Effector memory CD4-positive, alpha-beta T cell (primary cell): ENCODE data around the gene BTBD9.

Experiments used
- DNase-seq, 3 donors: peaks; one replicate each; pipeline ENCODE4 v3.0.0-alpha.2; 2020
- H3K27ac ChIP-seq: 2 replicates; pipeline ENCODE4 v1.7.0; 2013; ENCODE audit warnings: mild to moderate bottlenecking, low read length, moderate library complexity; ENCODE audit not compliant: insufficient read depth, poor library complexity, severe bottlenecking
- H3K27me3 ChIP-seq: replicated peaks from 2 replicates; pipeline ENCODE4 v1.7.0; 2013; ENCODE audit warnings: mild to moderate bottlenecking, low read length; ENCODE audit not compliant: insufficient read depth, control insufficient read depth, poor library complexity, severe bottlenecking
- H3K36me3 ChIP-seq: 2 replicates; pipeline ENCODE4 v1.7.0; 2013; ENCODE audit warnings: mild to moderate bottlenecking, low read length, moderate library complexity; ENCODE audit not compliant: control insufficient read depth, insufficient read depth
- H3K4me1 ChIP-seq: 2 replicates; pipeline ENCODE4 v1.7.0; 2013; ENCODE audit warnings: low read length, mild to moderate bottlenecking; ENCODE audit not compliant: control insufficient read depth, insufficient read depth, poor library complexity, severe bottlenecking
- H3K4me3 ChIP-seq: 2 replicates; pipeline ENCODE4 v1.7.0; 2013; ENCODE audit warnings: low read length, low read depth, mild to moderate bottlenecking; ENCODE audit not compliant: insufficient read depth, poor library complexity, severe bottlenecking
- H3K9me3 ChIP-seq: 2 replicates; pipeline ENCODE4 v1.7.0; 2013; ENCODE audit warnings: mild to moderate bottlenecking, low read length, moderate library complexity; ENCODE audit not compliant: control insufficient read depth

The BTBD9 gene

DNA sequence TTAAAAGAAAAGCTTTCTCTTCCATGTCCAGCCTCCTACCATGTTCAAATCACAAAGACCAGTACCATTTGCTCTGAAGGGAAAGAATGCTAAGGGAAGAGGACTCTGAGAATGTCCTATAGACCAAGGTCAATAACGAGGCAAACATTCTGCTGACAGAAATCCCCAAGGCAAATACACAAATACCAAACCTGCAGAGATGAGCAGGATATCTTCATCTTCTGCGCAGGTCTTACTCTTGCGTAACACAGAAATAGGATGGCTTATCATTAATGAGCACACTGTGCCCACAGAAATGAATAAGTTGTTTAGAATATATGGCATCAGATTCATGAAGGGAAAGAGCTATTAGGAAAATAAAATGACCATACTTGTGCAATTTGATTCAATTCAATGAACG, 137.3 kb downstream of the BTBD9 start:
- no peaks in the 10 kb centered on the region for H3K9me3 ChIP-seq
- H3K27ac ChIP-seq: no peak overlapping the region
- H3K4me3 ChIP-seq: no peak overlapping the region
- no peaks in the 10 kb centered on the region for H3K27me3 ChIP-seq
- DNase-seq: no peak
- H3K36me3 ChIP-seq: no peaks in the 10 kb centered on the region
- no peaks in the 10 kb centered on the region for H3K4me1 ChIP-seq

DNA sequence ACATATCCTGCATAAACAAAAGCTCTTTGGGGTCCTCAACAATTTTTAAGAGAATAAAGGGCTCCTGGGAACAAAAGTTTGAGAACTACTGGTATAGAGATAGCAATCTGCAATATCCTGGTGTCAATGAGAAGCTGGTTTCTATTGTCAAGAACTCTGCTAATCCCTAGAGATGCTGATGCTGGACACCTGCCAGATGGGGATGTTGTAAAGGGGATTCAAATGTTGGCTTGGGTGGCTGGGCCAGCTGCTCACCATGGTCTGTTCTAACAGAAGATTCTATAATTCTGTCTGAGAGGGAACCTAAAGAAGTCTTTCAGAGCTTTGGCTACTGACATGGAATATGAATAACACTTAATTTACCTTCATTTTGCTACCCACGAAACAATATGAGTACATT, 137.8 kb downstream of the BTBD9 start:
- H3K27me3 ChIP-seq: no peaks in the 10 kb centered on the region
- no peak overlapping the region for H3K4me3 ChIP-seq
- DNase-seq: no peak
- H3K36me3 ChIP-seq: no peaks in the 10 kb centered on the region
- no peak overlapping the region for H3K27ac ChIP-seq
- H3K4me1 ChIP-seq: no peaks in the 10 kb centered on the region
- H3K9me3 ChIP-seq: no peaks in the 10 kb centered on the region

DNA sequence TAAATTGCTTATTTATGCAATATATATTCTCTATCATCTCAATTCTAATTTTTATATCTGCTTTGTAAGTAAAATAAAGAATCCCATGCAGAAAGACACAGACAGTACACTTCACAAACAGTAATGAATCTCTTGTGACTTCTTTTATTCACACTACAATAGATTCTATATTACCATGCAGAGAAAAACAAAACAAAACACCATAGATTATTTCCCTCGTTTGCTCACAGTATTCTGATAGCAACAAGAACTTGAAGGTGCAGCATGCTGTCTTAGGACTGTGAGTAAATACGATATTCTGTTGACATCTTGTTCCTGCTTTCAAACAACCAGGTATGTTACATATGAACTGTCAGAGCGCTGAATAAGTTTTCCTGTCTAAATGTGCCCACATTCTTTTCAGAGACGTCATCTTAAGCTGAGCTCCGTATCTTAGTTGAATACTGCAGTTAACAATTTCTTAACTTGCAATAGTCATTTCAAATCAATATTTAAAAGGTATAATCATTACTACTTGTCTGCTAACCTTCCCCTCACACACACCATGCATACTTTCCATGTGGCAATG, 140.1 kb downstream of the BTBD9 start:
- no peak overlapping the region for H3K27ac ChIP-seq
- no peak overlapping the region for H3K4me3 ChIP-seq
- no peaks in the 10 kb centered on the region for H3K4me1 ChIP-seq
- no peaks in the 10 kb centered on the region for H3K9me3 ChIP-seq
- H3K36me3 ChIP-seq: no peaks in the 10 kb centered on the region
- no peaks in the 10 kb centered on the region for H3K27me3 ChIP-seq
- no peak for DNase-seq

DNA sequence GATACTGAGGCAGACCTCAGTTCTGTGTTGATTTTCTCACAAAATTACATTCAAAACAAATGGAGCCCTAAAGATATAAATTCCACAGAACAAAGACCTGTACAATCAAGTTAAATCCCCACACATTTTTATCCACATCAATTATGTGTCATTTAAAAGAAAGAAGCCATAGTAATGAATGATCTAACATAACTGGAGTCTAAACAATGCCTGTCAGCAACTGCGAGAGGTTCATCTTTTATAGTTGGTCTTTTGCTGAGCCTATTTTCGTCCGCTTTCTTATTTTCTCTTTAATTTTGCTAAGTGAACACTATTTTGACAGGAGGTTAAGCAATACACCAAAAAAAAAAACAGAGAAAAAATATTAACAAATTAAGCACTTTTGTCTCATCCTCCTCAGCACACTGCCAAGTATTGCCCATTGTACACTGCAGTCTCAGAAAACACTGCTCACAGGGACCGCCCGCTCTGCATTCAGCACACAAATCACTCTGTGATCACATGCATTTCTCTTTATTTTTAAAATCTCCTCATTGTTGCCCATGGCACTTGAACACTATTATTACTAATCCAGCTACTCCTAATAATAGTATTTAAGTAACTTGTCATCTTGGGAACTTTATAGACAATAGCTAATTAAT, 140.8 kb downstream of the BTBD9 start:
- H3K27me3 ChIP-seq: no peaks in the 10 kb centered on the region
- no peak overlapping the region for H3K4me3 ChIP-seq
- H3K4me1 ChIP-seq: no peaks in the 10 kb centered on the region
- no peaks in the 10 kb centered on the region for H3K9me3 ChIP-seq
- no peaks in the 10 kb centered on the region for H3K36me3 ChIP-seq
- no peak overlapping the region for H3K27ac ChIP-seq
- no peak for DNase-seq

DNA sequence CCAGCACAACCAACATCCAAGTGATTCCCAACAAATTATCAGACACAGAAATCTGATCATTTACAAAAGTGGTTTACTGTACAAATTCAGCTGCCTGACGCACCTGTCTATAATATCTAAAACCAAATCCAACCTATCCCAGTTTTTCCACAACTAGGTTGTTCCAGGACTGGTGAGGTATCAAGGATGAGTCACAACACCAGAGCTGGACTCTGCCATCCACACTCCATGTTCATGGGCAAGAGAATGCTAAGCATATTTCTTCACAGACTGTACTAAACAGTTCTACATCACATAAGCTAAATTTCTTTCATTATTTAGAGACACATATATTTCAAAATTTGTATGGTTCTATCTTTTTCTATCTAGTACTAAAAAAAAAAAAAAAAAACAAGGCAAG, 141.6 kb downstream of the BTBD9 start:
- Histone ChIP-seq H3K27me3 (no peaks in the 10 kb centered on the region), H3K4me3 (no peak overlapping the region), H3K9me3 (no peaks in the 10 kb centered on the region), H3K4me1 (no peaks in the 10 kb centered on the region), H3K27ac (no peak overlapping the region), H3K36me3 (no peaks in the 10 kb centered on the region)
- no peak for DNase-seq

DNA sequence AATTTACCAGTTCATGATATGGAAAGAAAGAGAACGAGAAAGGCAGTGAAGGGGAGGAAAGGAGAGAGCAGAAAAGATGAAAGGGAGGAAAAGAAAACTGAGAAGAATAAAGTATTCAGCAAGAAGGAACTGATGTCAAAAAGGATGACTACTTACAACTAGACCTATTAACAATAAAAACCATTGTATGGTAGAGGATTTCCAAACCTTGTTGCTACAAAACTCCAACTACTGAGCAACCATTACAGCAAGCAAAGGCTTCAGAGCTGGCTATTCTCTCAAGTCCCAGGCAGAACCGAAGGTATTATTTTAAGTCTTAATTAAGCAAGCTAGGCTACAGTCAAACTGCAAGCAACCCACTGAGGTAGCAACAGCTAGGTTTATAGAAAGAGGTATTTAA, 142.2 kb downstream of the BTBD9 start:
- Histone ChIP-seq H3K4me3 (no peak overlapping the region), H3K27me3 (no peaks in the 10 kb centered on the region), H3K27ac (no peak overlapping the region), H3K9me3 (no peaks in the 10 kb centered on the region), H3K4me1 (no peaks in the 10 kb centered on the region), H3K36me3 (no peaks in the 10 kb centered on the region)
- no peak for DNase-seq

DNA sequence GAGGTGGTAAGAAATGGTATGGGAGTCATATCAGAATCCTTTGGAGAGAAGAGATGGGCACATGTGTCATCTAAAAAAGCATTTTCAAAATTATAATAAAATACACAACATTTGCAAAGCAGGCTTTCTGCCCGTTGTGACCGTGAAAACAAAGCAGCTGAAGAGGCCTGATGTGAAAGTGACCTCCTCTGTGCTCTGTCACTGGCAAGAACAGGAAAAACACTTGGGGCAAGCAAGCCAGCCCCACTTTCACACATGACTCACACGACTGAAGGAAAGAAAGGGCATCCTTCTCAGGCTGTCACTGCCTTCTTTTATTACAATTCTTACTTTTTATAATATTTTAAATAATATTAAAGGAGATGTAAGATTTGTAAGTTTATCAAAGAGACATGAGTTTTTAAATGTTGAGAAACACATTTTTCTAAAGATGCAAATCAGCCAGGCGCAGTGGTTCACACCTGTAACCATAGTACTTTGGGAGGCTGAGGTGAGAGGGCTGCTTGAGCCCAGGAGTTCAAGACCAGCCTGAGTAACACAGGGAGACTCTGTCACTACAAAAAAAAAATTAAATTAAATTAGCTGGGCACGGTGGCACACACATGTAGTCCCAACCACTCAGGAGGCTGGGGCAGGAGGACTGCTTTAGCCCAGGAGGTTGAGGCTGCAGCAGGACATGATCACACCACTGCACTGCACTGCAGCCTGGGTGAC, 143.7 kb downstream of the BTBD9 start:
- Histone ChIP-seq H3K4me1 (no peaks in the 10 kb centered on the region), H3K9me3 (no peaks in the 10 kb centered on the region), H3K27me3 (no peaks in the 10 kb centered on the region), H3K36me3 (no peaks in the 10 kb centered on the region), H3K27ac (no peak overlapping the region), H3K4me3 (no peak overlapping the region)
- no peak for DNase-seq

DNA sequence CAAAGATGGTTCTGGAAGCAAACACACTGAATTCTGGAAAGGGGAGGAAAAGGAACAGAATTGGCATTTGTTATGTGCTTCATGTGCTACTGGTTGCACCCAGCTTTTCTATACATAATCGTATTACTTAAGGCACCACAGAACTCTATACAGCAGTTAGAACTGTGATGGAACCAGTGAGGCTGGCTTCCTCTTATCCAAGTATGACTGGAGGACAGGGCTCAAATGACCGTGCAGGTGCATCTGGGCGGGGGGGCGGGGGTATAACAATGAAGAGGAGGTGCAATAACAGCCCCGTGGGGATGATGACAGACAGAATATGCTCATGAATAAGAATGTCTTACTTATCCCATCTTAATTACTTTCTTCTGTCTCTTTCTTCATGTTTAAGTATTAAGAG, 144.2 kb downstream of the BTBD9 start:
- Histone ChIP-seq H3K9me3 (no peaks in the 10 kb centered on the region), H3K4me1 (no peaks in the 10 kb centered on the region), H3K27ac (no peak overlapping the region), H3K4me3 (no peak overlapping the region), H3K36me3 (no peaks in the 10 kb centered on the region), H3K27me3 (no peaks in the 10 kb centered on the region)
- DNase-seq: no peak

DNA sequence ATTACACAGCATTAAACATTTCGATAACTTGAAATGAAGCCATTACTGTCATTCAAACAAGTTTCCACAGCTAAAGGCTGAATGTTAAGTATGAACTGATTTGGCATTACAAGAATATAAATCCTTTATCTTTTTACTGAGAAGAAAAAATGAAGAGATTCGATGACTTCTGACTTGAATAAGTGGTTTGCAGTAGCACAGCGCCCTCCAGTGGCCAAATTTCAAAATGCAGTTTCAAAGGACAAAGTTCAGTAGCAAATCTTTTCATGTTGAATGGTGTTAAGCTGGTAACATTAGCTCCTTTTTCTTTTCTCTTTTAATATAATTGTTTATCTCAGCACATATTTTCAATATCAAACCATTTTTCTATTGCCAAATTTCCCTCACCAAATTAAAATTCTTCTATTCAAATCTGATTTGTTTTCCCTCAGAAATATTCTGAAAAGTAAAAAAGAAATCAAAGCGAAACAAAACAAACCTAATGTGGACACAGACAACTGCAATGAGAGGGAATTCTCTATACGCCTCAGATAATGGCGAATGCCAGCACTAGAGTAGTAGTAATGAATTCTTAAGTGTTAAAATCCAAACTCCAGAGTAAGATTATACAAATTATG, 145.7 kb downstream of the BTBD9 start:
- H3K27ac ChIP-seq: no peak overlapping the region
- H3K4me3 ChIP-seq: no peak overlapping the region
- H3K4me1 ChIP-seq: no peaks in the 10 kb centered on the region
- H3K9me3 ChIP-seq: no peaks in the 10 kb centered on the region
- peak; percentile 35 to 66 (median 47) for DNase-seq
- H3K27me3 ChIP-seq: no peaks in the 10 kb centered on the region
- H3K36me3 ChIP-seq: no peaks in the 10 kb centered on the region

DNA sequence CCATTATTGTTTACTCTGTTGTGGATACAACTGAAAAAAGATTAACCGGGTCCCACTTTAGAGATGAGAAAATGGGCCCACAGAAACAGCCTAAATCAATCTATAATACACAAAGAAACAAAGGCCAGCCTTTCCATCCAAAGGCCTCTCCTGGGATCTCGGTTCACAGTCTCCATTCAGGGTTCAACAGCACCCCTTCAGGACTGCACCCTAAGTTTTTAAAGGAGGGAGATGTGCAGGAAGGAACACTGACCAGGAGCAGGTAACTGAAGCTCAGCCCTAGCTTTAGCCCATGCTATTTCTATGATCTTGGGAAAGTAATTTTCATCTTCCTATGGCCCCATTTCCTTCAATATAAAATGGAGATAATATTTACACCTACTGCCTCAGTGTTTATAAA, 147.7 kb downstream of the BTBD9 start:
- H3K27ac ChIP-seq: no peak overlapping the region
- no peaks in the 10 kb centered on the region for H3K27me3 ChIP-seq
- DNase-seq: no peak
- H3K9me3 ChIP-seq: no peaks in the 10 kb centered on the region
- no peaks in the 10 kb centered on the region for H3K36me3 ChIP-seq
- no peaks in the 10 kb centered on the region for H3K4me1 ChIP-seq
- H3K4me3 ChIP-seq: no peak overlapping the region
